Suppressor macrophage treated with lipopolysaccharide for 1 hour (primary cell): ENCODE data around the gene TRIO.
A peak's percentile ranks its signal among the peaks of the same experiment; 100 is the strongest.

Experiments used
- DNase-seq, 3 donors: peaks; one replicate each; pipeline ENCODE4 v3.0.0-alpha.2; 2020 to 2022

TRIO gene

GRCh38 chr5:14229181-14229580, 86.0 kb downstream of the TRIO start:
- no peak for DNase-seq

- no peak for DNase-seq
Observed at GRCh38 chr5:14229734-14230133, 86.6 kb downstream of the TRIO start.

- DNase-seq = no peak
Observed at GRCh38 chr5:14231156-14231555, 88.0 kb downstream of the TRIO start.

- no peak for DNase-seq
Observed at GRCh38 chr5:14231890-14232289, 88.7 kb downstream of the TRIO start.

- DNase-seq = no peak
Observed at GRCh38 chr5:14234204-14234603, 91.1 kb downstream of the TRIO start.

GRCh38 chr5:14235872-14236271, 92.7 kb downstream of the TRIO start:
- DNase-seq = no peak

GRCh38 chr5:14236757-14237156, 93.6 kb downstream of the TRIO start:
- DNase-seq = no peak

- DNase-seq = no peak
Observed at GRCh38 chr5:14237317-14238086, 94.4 kb downstream of the TRIO start.

GRCh38 chr5:14238272-14238671, 95.1 kb downstream of the TRIO start:
- DNase-seq = no peak

- DNase-seq = no peak
Observed at GRCh38 chr5:14239404-14239803, 96.3 kb downstream of the TRIO start.

- no peak for DNase-seq
Observed at GRCh38 chr5:14239951-14240350, 96.8 kb downstream of the TRIO start.

GRCh38 chr5:14240359-14240758, 97.2 kb downstream of the TRIO start:
- DNase-seq = no peak

GRCh38 chr5:14241141-14241540, 98.0 kb downstream of the TRIO start:
- DNase-seq = peak in 2 of 3 donors; percentile 57 to 65

- DNase-seq = no peak
Observed at GRCh38 chr5:14242447-14242846, 99.3 kb downstream of the TRIO start.

GRCh38 chr5:14242871-14243383, 99.8 kb downstream of the TRIO start:
- no peak for DNase-seq

GRCh38 chr5:14243766-14244165, 100.6 kb downstream of the TRIO start:
- DNase-seq = no peak

- DNase-seq = no peak
Observed at GRCh38 chr5:14244721-14245120, 101.6 kb downstream of the TRIO start.

GRCh38 chr5:14245132-14245925, 102.2 kb downstream of the TRIO start:
- DNase-seq = no peak

GRCh38 chr5:14246350-14247053, 103.4 kb downstream of the TRIO start:
- no peak for DNase-seq

- DNase-seq = no peak
Observed at GRCh38 chr5:14247054-14247386, 103.9 kb downstream of the TRIO start.

- DNase-seq = no peak
Observed at GRCh38 chr5:14249258-14250082, 106.3 kb downstream of the TRIO start.

GRCh38 chr5:14250084-14250695, 107.0 kb downstream of the TRIO start:
- DNase-seq = peak; percentile 48 to 61 (median 55)
